ENCODE measurements around the gene DBN1. TPM values are rescaled to one million over a fixed set of nuclear protein-coding genes. Genes with fewer than 3 reads are reported as not detected.
A peak's percentile ranks its signal among the peaks of the same experiment; 100 is the strongest.

DBN1 gene
- total and polyA plus RNA-seq, 9 of the 15 experiments (the other 6 are each of a cell fraction or from before 2014, with no cell fraction given): 0.25 to 87.2 (median 27.9) TPM

GRCh38 chr5:177425801-177426565 is 47.5 kb downstream of the DBN1 start:
- ChIA-PET CTCF (ENCODE audit: low intra/inter-chr PET ratio) (no interaction called here), POLR2A (interaction anchor here (0.5 to 10.8 kb wide), 13 partner anchors 8 to 877 kb away, joined by 3 to 210 read pairs (median 5); partner anchors contain the start of genes F12 and PRR7)
- peaks cover 22% of the 10 kb centered on the region; the same call in 1 of the 2 replicates for H4K20me1 ChIP-seq (replicated peaks; ENCODE audit: control insufficient read depth, insufficient read depth, low read length)
- no peaks in the 10 kb centered on the region for H3K9me3 ChIP-seq (replicated peaks; ENCODE audit: control insufficient read depth, insufficient read depth, low read depth, low read length)
- peaks cover 44% of the 10 kb centered on the region for H3K79me2 ChIP-seq (ENCODE audit: control insufficient read depth, insufficient read depth, low read length)
- no peaks in the 10 kb centered on the region for H3K9me1 ChIP-seq (ENCODE audit: control insufficient read depth, insufficient read depth, low read length)
- peak overlapping the region; percentile 95 for H2AFZ ChIP-seq (ENCODE audit: low read depth, low read length)
- no peaks in the 10 kb centered on the region for H3K27me3 ChIP-seq (ENCODE audit: control insufficient read depth in 2 of 2, insufficient read depth in 2 of 2, low read length in 2 of 2)
- peaks cover 30 to 53% of the 10 kb centered on the region in 2 experiments for H3K4me1 ChIP-seq (replicated peaks in 1 of 2; ENCODE audit: control insufficient read depth in 2 of 2, insufficient read depth in 2 of 2, low read length in 2 of 2)
- in situ Hi-C loops (cut with MboI): no loop called here
- intact Hi-C loops (cut with micrococcal nuclease): loop anchor here (2.0 kb wide), 1 partner anchor 29 kb away; no protein-coding TSS in a partner anchor
- TSS peak; percentile 85 for BruUV-seq (replicated peaks)
- peak; percentile 98 to 100 (median 98) for DNase-seq (ENCODE audit: extremely low read depth in 1 of 4, low spot score in 3 of 4)
- under 1% methylated on average over 43 of the region's 52 CpGs for WGBS (ENCODE audit: insufficient coverage, low coverage, missing lambda C conversion rate)
- H3K4me2 ChIP-seq (ENCODE audit: insufficient read depth, low read length): peak overlapping the region; percentile 94
- ATAC-seq: peak; percentile 91
- H3K27ac ChIP-seq (ENCODE audit: extremely low read depth, low read depth, low read length): peak overlapping the region; percentile 91
- H3K9ac ChIP-seq (ENCODE audit: insufficient read depth in 1 of 2, low read depth in 2 of 2, low read length in 2 of 2): peak overlapping the region; percentile 80 to 90
- peak overlapping the region; percentile 51 for H3K4me3 ChIP-seq
- peaks cover 37% of the 10 kb centered on the region; the same call in 2 of the 3 replicates for H3K36me3 ChIP-seq (ENCODE audit: control insufficient read depth, insufficient read depth, low read length)
- FAIRE-seq: peak; percentile 100
- peak; percentile 88 for TF ChIP-seq SP1 (CRISPR knock-in tag; IDR thresholded peaks at IDR 0.05)
- TF ChIP-seq LEF1 (IDR thresholded peaks at IDR 0.05): 0 out of 2 replicates have a peak, but pooled peaks have one; percentile 20
- TF ChIP-seq EP400 (IDR thresholded peaks at IDR 0.05): peak; percentile 82
- peak; percentile 85; the same call in 1 of the 2 replicates for TF ChIP-seq ZNF395 (CRISPR knock-in tag; IDR thresholded peaks at IDR 0.05)
- TF ChIP-seq RNF2 (IDR thresholded peaks at IDR 0.05): peak; percentile 73; the same call in 1 of the 2 replicates
- no peak for TF ChIP-seq GATAD2B (IDR thresholded peaks at IDR 0.05; ENCODE audit: borderline replicate concordance)
- TF ChIP-seq ZFP91 (CRISPR knock-in tag; IDR thresholded peaks at IDR 0.05): peak; percentile 74; the same call in 1 of the 2 replicates
- TF ChIP-seq SOX6 (IDR thresholded peaks at IDR 0.05): peak; percentile 35; the same call in 1 of the 2 replicates
- no peak for TF ChIP-seq SLC30A9 (CRISPR knock-in tag; IDR thresholded peaks at IDR 0.05)
- 0 out of 6 replicates have a peak, but pooled peaks of 1 of the 3 experiments have one; percentile 12 for TF ChIP-seq ZBTB11 (CRISPR knock-in tag; IDR thresholded peaks at IDR 0.05)

All from K562 (cell line).